Daoy (cell line): ENCODE data around the gene RNASE7. TPM values are rescaled to one million over a fixed set of nuclear protein-coding genes. Genes with fewer than 3 reads are reported as not detected.
"Not testable (repeated sequence)": the region's sequence is repeated elsewhere in the genome, so short reads cannot be mapped to it uniquely, and the experiment has no call there.

ENCODE experiments used
- DNase-seq: peaks from one replicate; pipeline ENCODE4 v3.0.0-alpha.2; 2015; ENCODE audit warnings: low read depth
- total RNA-seq: library from RNA; depleted of rRNA; stranded (reverse); fragments of >200 nt; shearing (Covaris generic); gene quantifications from 2 replicates; pipeline ENCODE4 v1.2.3, GENCODE V29; 2014

The RNASE7 gene
- total RNA-seq, 1 experiment from 2014 or later: not detected

- no peak for DNase-seq
These were observed 18.2 kb upstream of the RNASE7 start for GRCh38 chr14:21023817-21024584.

GRCh38 chr14:21024585-21025370 lies 17.4 kb upstream of the RNASE7 start, which contains the start of gene NDRG2:
Gene NDRG2, minus strand, starts transcription at chr14:21025061. Its CDS starts 1,746 bp downstream, at chr14:21023315.
- DNase-seq: peak; percentile 70

GRCh38 chr14:21025371-21026273 lies 16.5 kb upstream of the RNASE7 start:
- DNase-seq: peak; percentile 16

- no peak for DNase-seq
These were observed 15.7 kb upstream of the RNASE7 start for GRCh38 chr14:21026274-21026987.

GRCh38 chr14:21026988-21027315 lies 15.2 kb upstream of the RNASE7 start:
- peak; percentile 27 for DNase-seq

- DNase-seq: no peak
These were observed 12.2 kb upstream of the RNASE7 start, which contains the start of gene TPPP2 for GRCh38 chr14:21029917-21030316. Gene TPPP2, plus strand, starts transcription at chr14:21030217. Its CDS starts 365 bp downstream, at chr14:21030582.

- DNase-seq: no peak
These were observed 11.6 kb upstream of the RNASE7 start for GRCh38 chr14:21030531-21030930.

GRCh38 chr14:21032326-21033132 lies 9.6 kb upstream of the RNASE7 start:
- no peak for DNase-seq

- DNase-seq: no peak
These were observed 8.9 kb upstream of the RNASE7 start for GRCh38 chr14:21033133-21033698.

- no peak for DNase-seq
These were observed 7.5 kb upstream of the RNASE7 start, which contains the start of gene RNASE13 for GRCh38 chr14:21034707-21035106. Gene RNASE13, minus strand, starts transcription at chr14:21034807. Its CDS starts 519 bp downstream, at chr14:21034288.

GRCh38 chr14:21036751-21037150 lies 5.4 kb upstream of the RNASE7 start:
- DNase-seq: peak; percentile 48

GRCh38 chr14:21037156-21037555 lies 5.0 kb upstream of the RNASE7 start:
- DNase-seq: no peak

GRCh38 chr14:21038441-21039422 lies 3.4 kb upstream of the RNASE7 start:
- no peak for DNase-seq

GRCh38 chr14:21039585-21040369 lies 2.4 kb upstream of the RNASE7 start:
- DNase-seq: peak; percentile 46

GRCh38 chr14:21040370-21040925 lies 1.7 kb upstream of the RNASE7 start:
- DNase-seq: no peak

GRCh38 chr14:21040941-21041340 lies 1.2 kb upstream of the RNASE7 start:
- not testable (repeated sequence) for DNase-seq

- DNase-seq: peak; percentile 34
These were observed 756 bp downstream of the RNASE7 start for GRCh38 chr14:21042918-21043317.
